ENCODE measurements around the gene RALGPS1.
A peak's percentile ranks its signal among the peaks of the same experiment; 100 is the strongest.

RALGPS1 gene

DNA sequence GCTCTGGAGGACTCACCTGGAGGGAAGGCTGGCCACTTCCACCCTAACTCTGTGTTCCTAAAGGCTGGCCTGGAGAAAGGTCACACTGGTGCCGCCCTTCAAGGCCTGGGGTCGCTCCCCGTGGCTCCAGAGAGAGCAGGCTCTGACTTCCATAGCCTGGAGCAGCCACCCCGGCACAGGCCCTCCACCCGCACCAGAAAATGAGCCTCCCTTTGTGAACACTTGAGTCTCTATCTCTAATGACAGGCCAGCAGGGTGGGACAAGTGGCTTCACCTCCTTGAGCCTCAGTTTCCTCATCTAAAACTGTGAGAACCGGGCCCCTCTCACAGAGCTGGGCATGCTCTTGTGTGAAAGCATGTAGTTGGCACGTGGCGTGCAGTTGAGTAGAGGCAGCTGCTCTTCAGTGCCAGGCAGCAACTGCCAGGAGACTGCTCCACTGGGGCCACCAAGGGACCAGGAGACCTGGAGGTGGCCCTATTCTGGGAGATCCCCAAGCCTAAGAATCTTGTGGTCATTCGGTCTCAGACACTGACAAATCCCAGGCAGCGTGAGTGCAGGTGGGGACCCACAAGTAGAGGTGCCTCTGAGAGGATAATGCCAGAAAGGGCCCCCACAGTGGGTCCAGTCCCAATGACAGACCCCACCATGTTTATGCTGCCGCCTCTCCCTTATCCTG is 293.3 kb downstream of the RALGPS1 start:
- DNase-seq (ENCODE audit: low spot score) = no peak

DNA sequence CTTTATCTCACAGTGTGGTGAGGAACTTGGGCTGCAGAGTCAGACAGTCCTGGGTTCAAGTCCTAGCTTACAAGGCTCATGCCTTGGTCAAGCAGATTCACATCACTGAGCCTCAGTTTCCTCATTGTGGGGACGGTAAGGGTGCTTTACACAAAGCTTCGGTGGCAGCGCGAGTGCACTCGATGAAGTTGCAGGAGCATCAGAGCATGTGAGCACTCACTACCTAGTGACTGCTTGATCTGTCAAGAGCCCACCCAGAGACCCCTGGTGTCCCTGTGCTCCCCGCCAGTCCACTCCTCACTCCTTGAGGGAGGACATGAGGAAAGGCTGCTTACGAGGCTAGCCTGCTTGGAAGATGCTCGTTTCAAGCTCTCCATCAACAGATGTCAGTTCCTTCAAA is 293.8 kb downstream of the RALGPS1 start:
- no peak for DNase-seq (ENCODE audit: low spot score)

DNA sequence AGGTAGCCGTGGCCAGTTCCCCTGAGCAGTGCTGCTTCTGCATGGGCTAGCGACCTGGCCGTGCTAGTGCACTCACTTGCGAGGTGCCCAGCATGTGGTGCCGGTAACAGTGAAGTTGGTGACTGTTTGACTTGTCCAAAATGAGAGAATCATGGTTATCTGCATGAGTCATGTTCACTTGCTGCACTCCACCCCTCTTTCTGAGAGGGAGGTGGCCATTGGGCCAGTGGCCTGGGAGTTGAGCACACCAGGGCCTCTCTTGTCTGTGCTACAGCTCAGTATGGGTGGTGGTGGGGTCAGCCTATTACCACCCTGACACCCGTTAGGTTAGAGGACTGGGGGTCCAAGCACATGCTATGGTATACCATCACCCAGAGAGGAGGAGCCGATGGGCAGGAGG is 294.6 kb downstream of the RALGPS1 start:
- DNase-seq (ENCODE audit: low spot score) = no peak

GRCh38 chr9:127209948-127210640 is 295.5 kb downstream of the RALGPS1 start:
- no peak for DNase-seq (ENCODE audit: low spot score)

DNA sequence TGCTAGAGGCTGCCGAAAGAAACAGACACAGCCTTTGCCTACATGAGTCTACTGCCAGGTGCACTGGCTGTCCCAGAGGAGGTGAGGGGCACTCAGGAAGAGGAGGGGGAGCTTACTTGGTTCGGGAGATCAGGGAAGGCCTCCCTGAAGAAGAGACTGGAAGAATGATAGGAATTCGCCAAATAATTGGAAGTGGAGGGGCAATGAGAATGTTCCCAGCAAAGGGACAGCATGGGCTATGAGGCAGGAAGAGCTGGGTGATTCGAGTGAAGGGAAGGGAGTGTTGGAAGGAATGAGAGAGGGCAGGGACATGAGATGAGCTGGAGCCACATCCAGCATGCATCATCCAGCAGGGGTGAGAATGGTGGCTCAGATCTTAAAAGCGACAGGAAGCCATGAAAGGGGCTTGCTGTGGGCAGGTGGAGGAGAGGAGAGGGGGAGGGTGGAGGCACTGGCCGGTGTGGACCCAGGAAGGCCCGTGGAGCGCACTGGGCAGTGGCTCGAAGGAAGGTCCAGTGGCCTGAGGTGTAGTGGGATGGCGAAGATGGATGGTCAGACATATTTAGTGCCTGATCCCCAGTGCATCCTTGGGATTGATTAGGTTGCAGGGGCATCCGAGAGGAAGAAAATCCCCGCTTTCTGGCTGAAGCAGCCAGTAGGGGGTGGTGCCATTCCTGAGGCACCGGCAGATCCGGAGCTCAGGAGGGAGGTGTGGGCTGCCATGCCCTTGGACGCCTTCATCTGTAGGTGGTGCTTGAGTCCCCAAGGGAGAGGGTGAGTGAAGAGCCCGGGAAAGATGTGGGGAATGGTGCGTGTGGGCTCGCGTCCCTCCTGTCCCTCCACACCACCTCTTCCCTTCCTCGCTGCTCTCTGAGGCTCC is 296.5 kb downstream of the RALGPS1 start:
- no peak for DNase-seq (ENCODE audit: low spot score)

DNA sequence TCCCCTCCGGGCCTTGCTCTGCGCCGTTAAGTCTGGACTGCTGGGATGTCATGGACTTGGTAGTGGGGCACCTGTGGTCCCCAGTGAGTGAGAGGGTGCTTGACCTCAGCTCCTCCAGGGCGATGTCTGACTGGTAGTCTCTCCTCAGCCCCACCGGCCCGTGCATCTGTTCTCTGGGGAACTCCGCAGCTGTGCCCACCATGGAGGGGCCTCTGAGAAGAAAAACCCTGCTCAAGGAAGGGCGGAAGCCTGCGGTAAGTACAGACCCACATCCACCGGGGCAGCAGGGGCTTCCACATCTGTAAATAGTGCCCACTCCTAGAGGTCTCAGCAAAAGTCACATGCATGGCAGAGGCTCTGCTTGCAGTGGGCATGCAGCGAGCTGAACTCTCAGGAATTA is 297.4 kb downstream of the RALGPS1 start:
- DNase-seq (ENCODE audit: low spot score) = no peak

DNA sequence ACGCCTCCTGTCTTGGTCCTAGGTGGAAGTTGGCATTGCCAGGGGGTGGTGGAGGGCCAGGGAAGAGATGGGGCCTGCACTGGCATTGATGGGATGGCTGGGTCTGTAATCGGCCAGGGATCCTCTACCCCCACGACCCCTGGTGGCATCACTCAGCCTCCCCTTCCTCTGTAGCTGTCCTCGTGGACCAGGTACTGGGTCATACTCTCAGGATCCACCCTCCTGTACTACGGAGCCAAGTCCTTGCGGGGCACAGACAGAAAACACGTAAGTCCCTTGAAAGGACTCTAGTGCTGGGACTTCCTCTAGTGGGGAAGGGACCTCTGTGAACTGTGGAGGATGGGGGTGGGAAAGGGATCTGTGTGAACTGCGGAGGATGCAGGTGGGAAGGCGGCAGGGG is 297.9 kb downstream of the RALGPS1 start:
- no peak for DNase-seq (ENCODE audit: low spot score)

- no peak for DNase-seq (ENCODE audit: low spot score)
Observed at GRCh38 chr9:127213859-127214258, 299.3 kb downstream of the RALGPS1 start.

DNA sequence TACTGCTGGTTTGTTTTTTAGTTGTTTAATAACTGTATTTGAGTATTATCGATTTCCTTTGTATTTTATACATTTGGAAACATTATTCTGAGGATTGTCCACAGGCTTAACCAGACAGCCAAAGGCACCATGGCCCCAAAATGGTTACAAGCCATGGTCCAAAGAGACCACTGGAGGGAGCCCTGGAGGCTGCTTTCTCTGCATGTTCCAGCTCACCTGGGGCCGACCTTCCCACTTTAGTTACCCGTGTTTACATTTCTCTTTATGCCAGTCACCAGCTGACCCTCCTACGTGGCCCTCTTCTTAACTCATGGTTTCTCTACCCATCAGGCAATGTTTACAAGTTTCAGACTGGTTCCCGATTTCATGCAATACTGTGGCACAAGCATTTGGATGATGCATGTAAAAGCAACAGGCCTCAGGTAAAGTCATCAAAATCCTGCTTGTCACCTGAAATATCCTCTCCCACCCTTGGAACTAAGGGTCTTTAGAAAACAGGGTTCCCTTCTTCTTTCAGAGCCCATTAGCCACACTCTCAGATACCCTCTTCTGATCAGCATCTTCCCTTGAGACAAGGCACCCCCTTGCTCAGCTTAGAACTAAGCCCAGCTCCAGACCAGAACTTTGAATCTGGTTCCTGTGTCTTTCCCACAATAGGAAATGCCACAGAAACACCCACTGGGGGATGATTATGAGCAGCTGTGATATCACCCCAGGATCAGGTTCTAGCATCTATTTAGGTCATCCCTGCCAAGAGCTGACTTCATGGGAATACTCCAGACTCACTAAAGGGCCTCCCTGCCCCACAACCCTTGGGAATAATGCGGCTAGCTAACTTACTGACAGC is 300.1 kb downstream of the RALGPS1 start:
- DNase-seq (ENCODE audit: low spot score) = peak; percentile 66

- DNase-seq (ENCODE audit: low spot score) = no peak
Observed at GRCh38 chr9:127215268-127216209, 301.0 kb downstream of the RALGPS1 start.

DNA sequence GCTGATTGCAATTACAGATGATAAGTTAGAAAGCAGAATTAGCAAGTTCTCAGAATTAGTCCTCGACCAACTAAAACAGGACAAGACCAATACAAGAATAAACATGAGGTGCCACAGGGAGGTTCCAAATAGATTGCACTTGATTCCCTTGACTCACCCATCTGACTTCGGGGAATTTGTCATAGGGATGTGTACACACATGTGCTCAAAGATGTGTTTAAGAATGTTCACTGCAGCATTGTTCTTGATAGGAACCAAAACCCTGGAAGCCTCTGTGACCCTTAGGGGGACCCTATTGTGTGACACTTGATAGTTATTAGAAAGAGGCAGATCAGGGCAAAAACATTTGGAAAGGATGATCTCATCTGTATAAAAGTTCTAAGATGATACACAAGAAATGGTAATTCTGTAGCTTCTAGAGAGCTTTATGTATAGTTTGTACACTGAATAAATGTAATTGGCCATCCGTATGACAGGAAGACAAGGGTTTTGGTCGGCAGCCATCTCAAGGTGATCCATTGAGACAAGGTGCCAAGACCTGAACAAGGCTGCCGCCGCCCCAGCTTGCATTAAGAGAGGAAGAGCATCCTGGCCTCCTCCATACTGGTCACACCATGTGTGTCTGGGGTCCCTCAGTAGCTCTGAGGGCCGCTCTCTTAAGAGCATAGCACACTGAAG is 301.8 kb downstream of the RALGPS1 start:
- no peak for DNase-seq (ENCODE audit: low spot score)

GRCh38 chr9:127216888-127217217 is 302.3 kb downstream of the RALGPS1 start:
- no peak for DNase-seq (ENCODE audit: low spot score)

GRCh38 chr9:127218818-127219217 is 304.2 kb downstream of the RALGPS1 start:
- no peak for DNase-seq (ENCODE audit: low spot score)

DNA sequence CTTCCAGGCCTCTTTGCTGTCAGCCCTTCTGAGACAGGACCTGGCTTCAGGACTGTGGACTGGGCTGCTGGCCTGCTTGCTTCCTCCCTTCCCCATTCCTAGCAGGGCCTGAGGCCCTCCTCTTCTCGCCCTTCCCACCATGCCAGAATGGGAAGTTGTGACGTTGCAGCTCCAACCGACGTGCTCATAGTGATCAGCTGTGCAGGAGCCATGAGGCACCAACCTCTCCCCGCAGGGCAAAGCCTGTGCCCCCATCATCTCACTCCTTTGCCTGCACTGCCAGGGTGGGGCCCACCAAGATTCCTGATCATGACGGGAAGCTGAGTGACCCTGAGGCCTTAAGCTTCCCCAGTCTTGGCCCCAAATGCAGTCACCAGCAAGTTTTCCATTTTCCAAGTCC is 304.9 kb downstream of the RALGPS1 start:
- DNase-seq (ENCODE audit: low spot score) = no peak

DNA sequence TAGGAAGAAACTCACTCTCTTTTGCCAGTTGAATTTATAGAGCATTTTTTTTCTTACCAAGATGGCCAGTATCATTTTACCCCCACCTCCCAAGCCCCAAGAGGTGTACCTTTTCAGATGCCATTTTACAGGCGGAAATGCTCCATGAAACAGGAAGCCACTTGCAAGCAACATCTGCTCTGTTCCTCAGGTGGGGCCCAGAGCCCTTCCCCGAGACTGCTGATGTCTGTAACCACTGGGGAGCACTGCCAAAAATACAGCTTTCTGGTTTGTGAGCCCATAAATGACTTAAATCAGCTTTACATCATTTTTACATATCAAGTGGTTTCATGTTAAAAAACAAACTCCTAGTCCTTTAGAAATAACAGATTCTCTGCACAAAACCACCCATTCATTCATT is 307.1 kb downstream of the RALGPS1 start:
- DNase-seq (ENCODE audit: low spot score) = no peak

- no peak for DNase-seq (ENCODE audit: low spot score)
Observed at GRCh38 chr9:127222388-127223095, 308.0 kb downstream of the RALGPS1 start.

DNA sequence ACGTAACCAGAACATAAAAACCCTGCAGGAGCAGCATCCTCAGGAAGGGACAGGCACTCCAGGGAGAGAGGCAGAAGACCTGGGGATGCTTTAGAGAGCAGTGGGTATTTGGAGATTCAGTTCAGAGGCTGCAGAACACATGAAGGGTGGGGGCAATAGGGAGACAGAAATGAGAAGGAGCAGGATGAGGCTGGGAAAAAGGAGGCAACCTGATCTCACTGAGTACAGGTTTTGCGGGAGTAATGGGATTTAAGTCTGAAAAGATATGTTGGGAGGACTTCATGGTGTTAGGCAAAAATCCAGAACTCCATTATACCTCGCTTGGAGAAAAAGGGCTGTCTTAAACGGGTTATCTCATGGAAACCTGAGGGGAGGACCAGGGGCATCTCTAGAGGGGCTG is 308.7 kb downstream of the RALGPS1 start:
- no peak for DNase-seq (ENCODE audit: low spot score)

- no peak for DNase-seq (ENCODE audit: low spot score)
Observed at GRCh38 chr9:127223810-127224177, 309.2 kb downstream of the RALGPS1 start.

DNA sequence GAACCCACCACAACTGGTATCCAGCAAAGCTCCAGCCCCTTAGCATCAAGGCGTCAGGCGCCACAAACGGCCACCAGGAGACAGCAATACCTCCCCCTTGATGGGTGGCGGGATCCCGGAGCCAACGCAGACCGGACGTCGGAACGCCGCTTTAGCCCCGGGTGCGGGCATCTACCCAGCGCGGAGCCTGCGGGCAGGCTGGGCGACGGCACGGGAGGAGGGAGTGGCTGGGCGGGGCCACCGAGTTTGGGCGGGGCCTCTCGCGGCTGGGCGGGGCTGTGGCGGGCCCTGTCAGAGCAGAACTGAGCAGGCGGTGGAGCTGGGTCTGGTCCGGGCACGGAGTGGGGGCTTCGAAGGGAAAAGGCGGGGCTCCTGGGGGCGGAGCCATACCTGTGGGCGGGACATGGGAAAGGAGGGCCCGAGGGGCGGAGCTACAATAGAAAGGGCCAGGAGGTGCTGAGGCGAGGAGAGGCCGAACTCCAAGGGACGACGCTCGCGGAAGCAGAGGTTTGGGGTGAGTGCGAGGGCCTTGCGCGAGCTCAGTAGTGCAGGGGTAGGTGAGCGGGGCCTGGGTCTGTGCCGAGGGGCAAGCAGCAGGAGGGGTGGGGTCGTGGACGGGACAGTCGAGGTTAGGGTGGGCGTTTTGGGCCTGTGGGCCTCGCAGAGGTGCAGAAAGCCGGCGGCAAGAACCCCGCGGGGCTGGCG is 309.7 kb downstream of the RALGPS1 start:
- DNase-seq (ENCODE audit: low spot score) = peak; percentile 79
